PFSK-1 (cell line): ENCODE measurements around the gene ARFIP2.

Experiments used
- FOXP2 ChIP-seq: optimal IDR thresholded peaks from 2 replicates; pipeline ENCODE3; 2011; ENCODE audit warnings: borderline replicate concordance, control low read depth, inconsistent platforms; ENCODE audit not compliant: insufficient read depth; ENCODE audit errors: extremely low read length, extremely low read depth
- POLR2AphosphoS5 ChIP-seq: IDR thresholded peaks from 2 replicates; pipeline ENCODE4 v1.6.1; 2012; ENCODE audit warnings: low read depth, mild to moderate bottlenecking, control low read depth, low read length, moderate library complexity
- REST ChIP-seq, 2 experiments: IDR thresholded peaks; 2 replicates each; pipeline versions ENCODE4 v1.6.1 to v1.8.0; 2011 to 2012; ENCODE audit warnings: low read depth in 2 of 2, low read length in 2 of 2, control low read depth in 1 of 2, inconsistent platforms in 1 of 2, mild to moderate bottlenecking in 1 of 2, moderate library complexity in 1 of 2; ENCODE audit not compliant: insufficient read depth in 1 of 2
- SIN3A ChIP-seq: IDR thresholded peaks from 2 replicates; pipeline ENCODE4 v1.6.1; 2012; ENCODE audit warnings: mild to moderate bottlenecking, low read length, moderate library complexity, borderline replicate concordance; ENCODE audit not compliant: insufficient read depth
- TAF1 ChIP-seq: IDR thresholded peaks from 2 replicates; pipeline ENCODE4 v1.6.1; 2012; ENCODE audit warnings: low read length, control low read depth, borderline replicate concordance; ENCODE audit not compliant: insufficient read depth

- peak; percentile 95 for TF ChIP-seq POLR2AphosphoS5
- TF ChIP-seq SIN3A, result 0 out of 2 replicates have a peak, but pooled peaks have one; percentile 37
- TF ChIP-seq TAF1, result peak; percentile 90
- no peak for TF ChIP-seq REST (IDR thresholded peaks at IDR 0.05; ENCODE audit: insufficient read depth in 1 of 2, low read depth in 2 of 2, low read length in 2 of 2)
- TF ChIP-seq FOXP2, result peak; percentile 58
Measured at GRCh38 chr11:6481012-6481923, at the start of gene ARFIP2, which contains the start of gene TIMM10B.
